Tibial nerve (tissue), 4 donors: ENCODE data around the gene C5AR2. TPM values are rescaled to one million over a fixed set of nuclear protein-coding genes. Genes with fewer than 3 reads are reported as not detected.

Source experiments
- DNase-seq, 2 donors: peaks; one replicate each; pipeline ENCODE4 v3.0.0-alpha.2; 2019; ENCODE audit warnings: low spot score in 2 of 2
- H3K27ac ChIP-seq, 4 donors: fragments of 200-600 bp; sonication (generic) in 3 of 4; one replicate each; pipeline ENCODE4 v1.5.1; 2017 to 2019; ENCODE audit warnings: mild to moderate bottlenecking in 1 of 4
- H3K27me3 ChIP-seq, 2 donors: fragments of 200-600 bp; sonication (generic) in 1 of 2; one replicate each; pipeline versions ENCODE4 v1.5.1 to v1.6.0; 2017 to 2019
- H3K36me3 ChIP-seq, 3 donors: fragments of 200-600 bp; sonication (generic); one replicate each; pipeline ENCODE4 v1.5.1; 2018 to 2019
- H3K4me1 ChIP-seq, 4 donors: fragments of 200-600 bp; sonication (generic) in 3 of 4; one replicate each; pipeline ENCODE4 v1.5.1; 2017 to 2019
- H3K4me3 ChIP-seq, 4 donors: fragments of 200-600 bp; sonication (generic) in 3 of 4; one replicate each; pipeline ENCODE4 v1.5.1; 2017 to 2019; ENCODE audit warnings: mild to moderate bottlenecking in 1 of 4, moderate library complexity in 1 of 4
- H3K9me3 ChIP-seq, 4 donors: fragments of 200-600 bp; sonication (generic) in 3 of 4; one replicate each; pipeline ENCODE4 v1.5.1; 2017 to 2019
- CTCF ChIP-seq, 5 experiments: fragments of 200-600 bp in 3 of 5; fragments of 450-650 bp in 2 of 5; sonication (generic) in 3 of 5; IDR thresholded peaks; one replicate each; pipeline ENCODE4 v1.5.1; 2016 to 2019; ENCODE audit warnings: antibody characterized with exemption in 5 of 5, mild to moderate bottlenecking in 3 of 5, moderate library complexity in 2 of 5
- EP300 ChIP-seq, 2 donors: sonication (generic); formaldehyde crosslinking; IDR thresholded peaks; one replicate each; pipeline ENCODE4 v1.6.1; 2017; ENCODE audit warnings: antibody characterized with exemption in 2 of 2, mild to moderate bottlenecking in 1 of 2
- POLR2A ChIP-seq, 2 donors: fragments of 450-650 bp; IDR thresholded peaks; one replicate each; pipeline ENCODE4 v1.6.1; 2017; ENCODE audit warnings: antibody characterized with exemption in 2 of 2, mild to moderate bottlenecking in 2 of 2, moderate library complexity in 2 of 2
- WGBS, 2 donors: methylation state at CpG; one replicate each; pipeline ENCODE4 v1.1.5; 2018; 5-methylcytosine and 5-hydroxymethylcytosine counted together
- total RNA-seq, 4 donors: library from RNA; depleted of rRNA; stranded (reverse); fragments of >200 nt; gene quantifications; one replicate each; pipeline ENCODE4 v1.1.0, GENCODE V29; 2016

Gene C5AR2
- total RNA-seq, 4 donors from 2014 or later, result 1.5 to 11.0 (median 4.7) TPM

- Histone ChIP-seq H3K27ac (no peak overlapping the region), H3K27me3 (peaks cover 0 to 4% of the 10 kb centered on the region in 2 donors), H3K36me3 (no peaks in the 10 kb centered on the region), H3K4me3 (no peak overlapping the region), H3K9me3 (no peaks in the 10 kb centered on the region), H3K4me1 (peaks cover 0 to 3% (median 0%) of the 10 kb centered on the region in 4 donors)
- 71 to 74% methylated on average over 19 to 20 of the region's 20 CpGs for WGBS, 2 donors
- no peak for TF ChIP-seq POLR2A (IDR thresholded peaks at IDR 0.05)
- TF ChIP-seq EP300 (IDR thresholded peaks at IDR 0.05), result no peak
- no peak for TF ChIP-seq CTCF (IDR thresholded peaks at IDR 0.05)
- DNase-seq, result no peak
Observed at GRCh38 chr19:47390533-47391488, 58.8 kb downstream of the C5AR2 start.

GRCh38 chr19:47391510-47392223, 59.7 kb downstream of the C5AR2 start:
- no peaks in the 10 kb centered on the region for H3K36me3 ChIP-seq
- no peak for TF ChIP-seq EP300 (IDR thresholded peaks at IDR 0.05)
- peak; percentile 69 to 77 (median 75) for TF ChIP-seq CTCF (IDR thresholded peaks at IDR 0.05)
- H3K9me3 ChIP-seq, result no peaks in the 10 kb centered on the region
- H3K4me1 ChIP-seq, result peaks cover 0 to 3% (median 0%) of the 10 kb centered on the region in 4 donors
- H3K27me3 ChIP-seq, result peaks cover 0 to 4% of the 10 kb centered on the region in 2 donors
- no peak overlapping the region for H3K4me3 ChIP-seq
- no peak overlapping the region for H3K27ac ChIP-seq
- WGBS, 2 donors, result 30 to 36% methylated on average over 15 of the region's 15 CpGs
- peak; percentile 35 to 61 for DNase-seq

Other genes with a start within 250 kb of the C5AR2 start
- 10 to 100 TPM; 25.5 to 40.4 (median 34.2) TPM for gene ZC3H4, start 218.4 kb upstream of the C5AR2 start, total RNA-seq
- gene SAE1, start 201.3 kb upstream of the C5AR2 start, total RNA-seq, result 10 to 100 TPM; 37.9 to 66.9 (median 50.8) TPM
- 10 to 100 TPM in 1 of 4 donors, 1 to 10 TPM in 3; 2.8 to 11.0 (median 6.3) TPM for gene BBC3, start 101.0 kb upstream of the C5AR2 start, total RNA-seq
- gene CCDC9, start 75.7 kb upstream of the C5AR2 start, total RNA-seq, result 10 to 100 TPM; 23.8 to 39.0 (median 32.7) TPM
- 10 to 100 TPM in 3 of 4 donors, 1 to 10 TPM in 1; 9.6 to 33.9 (median 25.4) TPM for gene INAFM1, start 57.3 kb upstream of the C5AR2 start, total RNA-seq
- gene C5AR1, start 22.3 kb upstream of the C5AR2 start, total RNA-seq, result 10 to 100 TPM in 3 of 4 donors, 1 to 10 TPM in 1; 5.0 to 34.5 (median 12.7) TPM
- gene DHX34, start 17.1 kb downstream of the C5AR2 start, total RNA-seq, result 10 to 100 TPM; 12.4 to 43.8 (median 13.9) TPM
- 10 to 100 TPM; 11.5 to 30.8 (median 16.8) TPM for gene MEIS3, start 87.4 kb downstream of the C5AR2 start, total RNA-seq
- gene SLC8A2, start 139.7 kb downstream of the C5AR2 start, total RNA-seq, result not detected
- gene KPTN, start 152.0 kb downstream of the C5AR2 start, total RNA-seq, result 10 to 100 TPM in 1 of 4 donors, 1 to 10 TPM in 3; 3.1 to 10.8 (median 8.2) TPM
- gene NAPA, start 182.9 kb downstream of the C5AR2 start, total RNA-seq, result 100 to 1,000 TPM; 130 to 152 (median 138) TPM
- gene ZNF541, start 241.0 kb downstream of the C5AR2 start, total RNA-seq, result under 1 TPM in 3 of 4 donors, not detected in 1; under 0.01 to 0.90 (median 0.66) TPM